ENCODE data around the gene GRK5. TPM values are rescaled to one million over a fixed set of nuclear protein-coding genes. Genes with fewer than 3 reads are reported as not detected.

GRK5 gene
- total RNA-seq, 1 experiment from 2014 or later, result 1.2 TPM

GRCh38 chr10:119209736-119210355 is 2.5 kb downstream of the GRK5 start:
- peak overlapping the region; percentile 48; the same call in 1 of the 2 replicates for H3K14ac ChIP-seq (ENCODE audit: insufficient read depth, low read length)
- H3K9me3 ChIP-seq (ENCODE audit: control insufficient read depth, low read depth, low read length), result no peaks in the 10 kb centered on the region
- Mint-ChIP-seq H3K4me1 (peaks cover 38 to 41% of the 10 kb centered on the region in 2 experiments), H3K27me3 (ENCODE audit: low read depth) (peaks cover 24% of the 10 kb centered on the region), H3K27ac (no peak overlapping the region), H3K4me3 (peak overlapping the region in 1 of 2 experiments; percentile 19; a peak in 2 of 5 replicates), H3K36me3 (ENCODE audit: insufficient read depth in 1 of 3, low read depth in 3 of 3) (no peaks in the 10 kb centered on the region; a peak in 1 of 7 replicates), H3K9me3 (no peaks in the 10 kb centered on the region; a peak in 2 of 5 replicates)
- H2BK20ac ChIP-seq (ENCODE audit: low read depth, low read length, poor library complexity, severe bottlenecking), result no peak overlapping the region
- H4K91ac ChIP-seq (ENCODE audit: insufficient read length, low read depth, low read length), result no peak overlapping the region
- no peak overlapping the region for H2BK5ac ChIP-seq (ENCODE audit: insufficient read length, low read length)
- H3K79me2 ChIP-seq (ENCODE audit: insufficient read depth, low read length), result no peaks in the 10 kb centered on the region
- no peaks in the 10 kb centered on the region for H4K20me1 ChIP-seq (ENCODE audit: control insufficient read depth, insufficient read depth, insufficient read length)
- no CpG with 5 or more reads among the region's 9 CpGs for WGBS (ENCODE audit: extremely low coverage, insufficient read length, low lambda C conversion rate)
- H3K4me2 ChIP-seq (ENCODE audit: insufficient read depth, insufficient read length, low read length), result peak overlapping the region; percentile 30
- TF ChIP-seq CTCF (conservative IDR thresholded peaks at IDR 0.05), result peak; percentile 8; the same call in 2 of the 3 replicates
- no peak overlapping the region for H2AK5ac ChIP-seq (ENCODE audit: insufficient read length, low read length)
- no peak overlapping the region for H3K18ac ChIP-seq (ENCODE audit: insufficient read length, low read depth, low read length)
- H3K56ac ChIP-seq (ENCODE audit: insufficient read length, low read depth, low read length), result no peak overlapping the region
- H3K79me1 ChIP-seq (ENCODE audit: insufficient read depth, low read depth, low read length, poor library complexity, severe bottlenecking), result no peaks in the 10 kb centered on the region
- peak overlapping the region; percentile 13 for H3K9ac ChIP-seq (ENCODE audit: extremely low read depth, insufficient read length, low read length)
- no peak overlapping the region for H3K27ac ChIP-seq (ENCODE audit: insufficient read length, low read depth, low read length)
- no peak overlapping the region for H3K23ac ChIP-seq (ENCODE audit: insufficient read length, low read depth, low read length)
- peaks cover 6% of the 10 kb centered on the region for H3K23me2 ChIP-seq (ENCODE audit: insufficient read length, low read depth, low read length, poor library complexity, severe bottlenecking)
- H3K27me3 ChIP-seq (ENCODE audit: insufficient read depth, low read length), result peaks cover 12% of the 10 kb centered on the region; the same call in 1 of the 2 replicates
- no peak overlapping the region for H4K5ac ChIP-seq (ENCODE audit: insufficient read length, low read depth, low read length)
- H4K8ac ChIP-seq (replicated peaks; ENCODE audit: insufficient read length, low read depth, low read length), result no peak overlapping the region
- no peak overlapping the region for H3T11ph ChIP-seq (ENCODE audit: low read length)
- no peak overlapping the region for H2BK120ac ChIP-seq (ENCODE audit: low read depth, low read length, poor library complexity, severe bottlenecking)
- H2BK12ac ChIP-seq (ENCODE audit: insufficient read length, low read depth, low read length), result no peak overlapping the region
- no peak for DNase-seq
- no peak overlapping the region for H3K4ac ChIP-seq (ENCODE audit: low read depth, low read length)
- H2AFZ ChIP-seq (ENCODE audit: low read length), result no peak overlapping the region
- no peaks in the 10 kb centered on the region for H3K4me1 ChIP-seq (ENCODE audit: insufficient read depth, low read length)
- no peak overlapping the region for H2BK15ac ChIP-seq (ENCODE audit: low read depth, low read length)

Measured in H9 (cell line).